NOMO-1 treated with DMSO at 0.1 percent for 48 hours (cell line): ENCODE results near the gene FBXO31.
"Not testable (repeated sequence)": the region's sequence is repeated elsewhere in the genome, so short reads cannot be mapped to it uniquely, and the experiment has no call there.

ENCODE experiments used
- DNase-seq: peaks from one replicate; lab custom pipeline; 2025; ENCODE audit not compliant: unreplicated experiment; lab: John Stamatoyannopoulos, UW

The FBXO31 gene

DNA sequence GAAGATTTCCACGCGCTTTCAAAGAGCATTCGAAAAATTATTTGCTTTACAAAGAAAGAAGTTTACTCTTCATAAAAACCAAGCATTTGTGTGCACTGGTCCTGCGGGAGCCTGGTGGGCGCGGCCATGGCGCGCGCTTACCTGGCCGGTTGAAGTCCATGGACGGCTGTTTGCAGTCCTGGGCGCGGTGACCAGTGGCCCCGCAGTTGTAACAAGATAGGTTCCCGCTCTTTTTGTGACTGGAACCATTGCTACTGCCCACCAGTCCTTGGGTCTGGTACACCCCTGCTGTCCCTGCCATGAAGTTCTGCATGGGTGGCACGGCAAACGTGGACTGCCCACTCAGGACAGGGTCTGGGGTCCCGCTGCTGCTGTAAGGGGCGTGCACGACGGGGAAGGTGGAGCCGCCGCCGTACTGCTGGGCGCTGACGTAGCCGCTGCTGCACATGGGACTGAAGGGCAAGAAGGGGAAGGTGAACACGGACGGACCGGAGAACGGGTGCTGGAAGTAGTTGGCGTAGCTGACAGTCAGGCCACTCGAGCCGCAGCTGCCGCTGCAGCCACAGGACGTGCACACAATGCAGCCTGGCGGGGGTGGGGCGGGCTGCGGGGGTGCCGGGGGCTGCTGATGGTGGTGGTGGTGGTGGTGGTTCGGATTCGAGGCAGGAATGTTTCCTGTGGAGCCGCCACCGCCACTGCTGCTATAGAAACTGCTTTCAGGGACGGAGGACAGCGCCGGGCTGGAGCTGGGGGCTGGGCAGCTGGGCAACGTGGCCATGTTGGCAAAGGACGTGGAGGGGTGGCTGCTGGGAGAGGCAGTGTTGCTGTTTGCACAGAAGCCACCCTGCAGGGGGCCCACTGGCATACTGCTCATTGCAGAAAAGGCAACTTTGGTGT, 28.0 kb upstream of the FBXO31 start:
- DNase-seq: no peak

DNA sequence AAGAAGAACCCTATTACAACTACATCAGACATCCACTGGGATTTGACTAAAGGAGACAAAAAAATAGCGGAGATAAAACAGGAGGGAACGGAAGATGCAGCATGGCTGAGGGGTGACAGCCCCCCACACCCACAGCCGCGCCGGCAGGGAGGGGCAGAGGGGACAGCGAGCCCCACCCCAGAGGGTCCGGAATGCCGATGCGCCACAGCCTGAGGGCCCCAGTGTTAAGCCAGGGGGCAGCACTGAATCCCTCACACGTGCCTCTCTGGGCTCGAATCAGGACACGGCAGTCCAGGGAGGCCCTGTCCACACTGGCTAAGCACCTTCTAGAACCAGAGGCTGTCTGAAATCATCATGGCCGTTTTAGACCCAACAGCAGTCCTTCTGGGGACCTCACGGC, 27.4 kb upstream of the FBXO31 start:
- DNase-seq: no peak

DNA sequence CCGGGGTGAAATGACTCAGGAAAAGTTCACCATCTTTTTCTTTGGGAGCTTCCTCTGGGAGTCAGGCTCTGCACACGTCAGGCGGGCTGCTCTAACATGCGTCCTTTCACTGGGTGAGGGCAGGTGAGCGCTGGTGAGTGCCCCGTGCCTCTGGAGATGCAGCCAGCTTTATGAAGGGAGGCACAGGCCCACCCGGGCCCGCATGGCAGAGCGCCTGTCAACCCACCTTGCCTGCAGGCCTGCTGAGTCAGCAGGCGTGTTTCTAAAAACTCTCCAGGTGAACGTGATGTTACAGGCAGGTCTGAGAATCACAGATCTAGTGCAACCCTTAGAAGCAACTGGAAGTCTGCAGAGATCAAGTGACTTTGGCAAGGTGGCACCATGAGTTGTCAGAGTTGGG, 27.0 kb upstream of the FBXO31 start:
- no peak for DNase-seq

DNA sequence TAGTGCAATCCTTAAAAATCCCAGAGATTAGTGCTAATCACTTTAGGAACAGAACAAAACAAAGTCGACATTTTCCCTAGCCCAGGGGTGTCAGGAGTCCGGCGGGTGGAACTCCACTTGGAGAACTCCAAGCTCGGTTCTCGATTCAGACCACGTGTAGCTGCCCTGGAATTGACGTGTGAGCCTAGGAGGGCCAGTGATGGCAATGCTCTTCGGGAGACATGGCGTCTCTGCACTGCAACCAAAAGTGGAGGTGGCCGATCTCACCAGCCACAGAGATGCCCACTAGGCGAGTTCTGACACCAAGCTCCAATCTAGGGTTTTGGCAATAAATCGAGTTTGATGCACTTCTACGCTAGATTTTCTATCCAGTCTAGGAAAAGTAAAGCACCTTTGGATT, 26.2 kb upstream of the FBXO31 start:
- DNase-seq: no peak

DNA sequence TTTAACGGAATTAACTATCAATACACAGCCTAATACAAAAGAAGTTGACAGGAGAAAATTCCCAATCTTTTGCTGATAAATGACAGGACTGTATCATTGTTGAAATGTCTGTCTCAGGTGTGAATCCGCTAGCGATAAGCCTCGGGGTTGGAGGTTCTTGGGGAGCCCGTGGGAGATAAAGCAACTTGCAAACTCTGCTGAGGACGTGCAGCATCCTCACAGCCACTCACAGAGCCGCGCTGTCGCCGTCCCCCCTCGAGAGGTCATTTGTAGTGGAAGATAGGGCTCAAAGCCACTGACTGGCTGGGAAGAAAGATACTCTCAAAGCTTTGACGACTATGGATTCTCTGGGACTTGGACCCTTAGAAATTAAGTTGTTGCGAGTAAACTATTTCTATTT, 25.6 kb upstream of the FBXO31 start:
- DNase-seq: no peak

DNA sequence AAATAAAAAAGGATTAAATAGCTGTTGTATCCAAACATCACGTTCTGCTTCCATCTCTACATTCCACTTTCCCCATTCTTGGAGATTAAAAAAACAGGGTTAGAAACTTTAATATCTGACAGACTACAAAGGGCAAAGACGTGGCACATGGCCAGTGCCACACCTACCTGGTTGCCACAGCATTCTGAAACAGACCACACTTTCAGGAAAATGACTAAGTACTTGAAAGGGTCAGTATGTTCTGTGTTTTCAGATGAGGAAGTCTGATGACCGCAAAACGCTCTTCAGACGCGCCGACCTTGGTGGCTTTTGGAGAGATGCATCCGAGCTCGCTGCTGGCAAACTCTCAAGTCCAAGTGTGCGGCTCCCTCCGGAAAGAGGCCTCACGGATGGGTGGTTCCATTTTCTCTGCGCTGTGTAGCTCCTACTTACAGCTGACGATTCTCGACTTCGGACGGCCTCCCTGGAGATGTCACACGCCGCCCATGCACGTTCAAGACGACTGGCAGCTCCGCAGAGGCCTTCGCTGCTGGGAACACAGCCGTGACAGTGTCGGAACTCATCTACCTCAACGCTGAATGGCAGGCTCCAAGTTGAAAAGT, 24.0 kb upstream of the FBXO31 start:
- DNase-seq: peak; percentile 98

DNA sequence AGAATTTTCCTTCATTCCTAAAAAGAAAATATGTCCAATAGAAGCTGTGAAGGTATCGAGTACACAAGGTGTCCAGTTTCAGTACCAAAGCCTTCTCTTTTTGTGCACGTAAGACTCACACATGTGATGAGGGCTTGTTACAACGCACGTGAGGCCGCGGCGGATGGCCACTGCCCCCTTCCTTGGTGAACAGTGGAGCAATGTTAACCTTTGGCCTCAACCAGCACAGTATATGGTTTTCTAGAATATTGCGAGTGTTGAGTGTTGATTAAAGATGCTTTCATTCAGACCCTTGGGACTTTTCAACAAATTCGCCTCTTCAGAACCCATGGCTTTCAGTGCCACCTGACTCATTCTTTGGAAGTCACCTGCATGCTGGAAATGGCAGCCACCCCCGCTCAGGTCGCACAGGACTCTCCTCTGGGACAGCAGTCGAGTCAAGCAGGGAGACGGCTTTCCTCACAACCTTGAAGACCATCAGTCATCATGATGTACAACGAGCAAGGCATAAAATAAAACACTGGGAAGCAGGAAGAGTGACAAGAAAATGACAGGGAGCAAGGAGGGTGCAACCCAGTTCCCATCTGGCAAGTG, 23.0 kb upstream of the FBXO31 start:
- DNase-seq: no peak

DNA sequence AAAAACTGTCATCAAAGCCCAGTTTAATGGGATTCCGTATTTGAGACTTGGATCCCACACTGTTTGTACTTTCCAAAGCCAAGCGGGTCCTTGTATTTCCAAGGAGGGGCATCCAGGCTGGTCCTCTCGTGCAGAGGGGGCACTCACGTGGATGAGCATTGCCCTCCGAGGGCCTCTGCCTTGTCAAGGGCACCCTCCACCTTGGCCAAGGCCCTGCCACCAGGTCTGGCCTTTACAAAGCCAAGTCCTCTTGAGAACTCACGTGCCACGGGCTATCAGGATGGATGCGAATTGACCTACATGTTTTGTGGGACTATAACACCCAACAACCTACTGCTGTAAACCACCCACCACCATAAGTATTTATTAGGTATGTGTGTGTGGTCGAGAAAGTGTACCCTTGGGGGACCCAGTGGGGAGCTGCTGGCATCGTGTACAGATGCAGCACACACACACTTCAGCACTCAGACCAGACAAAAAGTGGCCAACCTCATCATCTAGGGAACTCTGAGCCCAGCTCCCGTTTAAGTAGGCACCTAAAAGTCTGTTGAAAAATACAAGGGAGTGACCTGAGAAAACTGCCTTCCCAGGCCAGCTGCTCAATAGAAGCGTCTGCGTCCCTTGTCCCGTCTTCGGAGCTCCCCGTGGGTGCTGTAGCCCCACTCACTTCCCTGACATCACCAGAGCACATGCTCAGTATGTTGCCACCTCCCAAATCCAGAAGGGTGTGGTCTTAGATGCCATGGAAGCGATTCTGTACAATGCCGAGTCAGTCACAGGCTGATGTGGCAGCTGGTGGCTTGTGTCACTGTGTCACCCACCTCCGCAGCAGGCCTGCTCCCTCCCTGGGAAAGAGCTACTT, 21.4 kb upstream of the FBXO31 start:
- no peak for DNase-seq

DNA sequence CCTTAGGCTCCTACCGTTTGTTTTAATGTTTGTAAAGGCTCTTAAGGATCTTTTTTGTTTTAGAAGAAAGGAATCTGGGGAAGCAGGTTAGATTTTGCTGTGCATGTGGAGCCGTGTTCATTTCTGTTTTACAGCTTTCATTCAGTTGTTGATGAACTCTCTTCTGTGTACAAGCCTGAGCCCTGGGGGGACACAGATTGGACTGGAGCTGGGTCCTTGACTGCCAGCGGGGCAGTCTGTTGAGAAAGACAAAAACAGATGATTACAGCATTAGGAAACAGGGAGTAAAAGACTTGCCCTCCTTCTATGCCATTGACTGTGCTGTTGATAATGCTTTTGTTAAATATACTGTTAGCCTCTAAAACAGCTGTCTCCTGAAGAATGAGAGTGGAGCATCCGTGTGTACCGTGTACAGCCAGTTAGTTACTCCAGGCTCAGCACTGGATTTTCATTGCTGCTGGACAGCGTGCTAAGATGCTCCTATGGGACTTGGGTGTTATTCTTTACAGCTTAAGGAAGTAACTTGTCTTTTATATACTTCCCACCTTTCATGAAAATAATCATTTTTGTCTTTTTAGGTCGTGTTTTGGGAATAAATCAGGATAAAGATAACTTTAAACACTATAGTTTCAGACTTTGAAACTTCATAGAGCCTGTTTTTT, 11.7 kb upstream of the FBXO31 start:
- no peak for DNase-seq

DNA sequence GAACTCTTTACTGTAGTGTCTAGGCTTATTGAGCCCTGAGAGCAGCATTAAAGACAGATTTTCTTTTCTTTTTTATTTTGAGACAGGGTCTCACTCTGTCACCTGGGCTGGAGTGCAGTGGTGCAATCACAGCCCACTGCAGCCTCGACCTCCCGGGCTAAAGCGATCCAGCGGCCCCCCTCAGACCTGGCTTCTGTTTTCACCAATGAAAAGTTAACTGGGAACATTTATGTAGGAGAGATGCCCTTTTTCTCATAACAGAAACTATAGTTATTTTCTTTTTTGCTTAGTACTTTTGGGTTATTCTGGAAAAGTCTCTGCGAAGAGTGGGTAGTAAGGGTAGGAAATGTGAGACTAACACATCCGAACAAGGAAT, 10.1 kb upstream of the FBXO31 start:
- DNase-seq: no peak

DNA sequence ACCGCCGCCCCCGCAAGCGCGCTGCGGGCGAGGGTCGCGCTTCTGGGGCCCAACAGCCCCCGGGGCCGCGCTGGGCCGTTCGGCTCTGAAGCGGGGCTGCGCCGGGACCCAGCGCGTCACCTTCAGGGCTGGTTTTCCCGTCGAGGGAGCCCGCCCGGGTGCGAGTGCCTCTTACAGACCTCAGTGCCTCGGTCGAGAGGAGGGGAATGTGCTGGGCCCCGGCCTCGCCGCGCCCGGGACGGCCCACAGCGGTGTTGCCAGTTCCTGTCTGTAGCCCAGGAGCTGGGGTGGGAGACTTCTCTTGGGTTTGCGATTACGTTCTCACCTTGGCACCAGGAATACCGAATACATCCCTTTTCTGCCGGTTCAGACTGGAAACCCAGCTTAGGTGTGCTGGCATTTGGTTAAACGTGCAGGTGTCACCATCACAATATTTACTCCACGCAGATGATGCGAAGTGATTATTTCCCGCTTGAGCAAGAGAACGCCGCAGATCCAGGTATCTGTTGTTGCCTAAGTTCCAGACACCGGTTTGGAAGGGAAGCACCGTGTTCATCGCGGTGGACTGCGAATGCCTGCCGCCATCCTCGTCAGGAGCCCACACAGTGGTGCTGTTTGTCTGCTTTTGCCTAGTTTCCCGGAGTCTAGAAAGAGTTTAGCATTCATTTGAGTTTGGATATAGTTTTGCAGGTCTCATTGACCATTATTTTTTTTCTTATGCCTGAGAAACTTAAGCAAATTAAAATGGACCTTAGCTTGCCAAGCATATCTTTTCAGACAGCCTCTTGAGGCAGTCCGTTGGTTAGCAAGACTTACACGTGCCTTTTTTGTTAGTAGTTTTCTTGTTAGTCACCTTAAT, 9.5 kb upstream of the FBXO31 start:
- DNase-seq: peak; percentile 54

DNA sequence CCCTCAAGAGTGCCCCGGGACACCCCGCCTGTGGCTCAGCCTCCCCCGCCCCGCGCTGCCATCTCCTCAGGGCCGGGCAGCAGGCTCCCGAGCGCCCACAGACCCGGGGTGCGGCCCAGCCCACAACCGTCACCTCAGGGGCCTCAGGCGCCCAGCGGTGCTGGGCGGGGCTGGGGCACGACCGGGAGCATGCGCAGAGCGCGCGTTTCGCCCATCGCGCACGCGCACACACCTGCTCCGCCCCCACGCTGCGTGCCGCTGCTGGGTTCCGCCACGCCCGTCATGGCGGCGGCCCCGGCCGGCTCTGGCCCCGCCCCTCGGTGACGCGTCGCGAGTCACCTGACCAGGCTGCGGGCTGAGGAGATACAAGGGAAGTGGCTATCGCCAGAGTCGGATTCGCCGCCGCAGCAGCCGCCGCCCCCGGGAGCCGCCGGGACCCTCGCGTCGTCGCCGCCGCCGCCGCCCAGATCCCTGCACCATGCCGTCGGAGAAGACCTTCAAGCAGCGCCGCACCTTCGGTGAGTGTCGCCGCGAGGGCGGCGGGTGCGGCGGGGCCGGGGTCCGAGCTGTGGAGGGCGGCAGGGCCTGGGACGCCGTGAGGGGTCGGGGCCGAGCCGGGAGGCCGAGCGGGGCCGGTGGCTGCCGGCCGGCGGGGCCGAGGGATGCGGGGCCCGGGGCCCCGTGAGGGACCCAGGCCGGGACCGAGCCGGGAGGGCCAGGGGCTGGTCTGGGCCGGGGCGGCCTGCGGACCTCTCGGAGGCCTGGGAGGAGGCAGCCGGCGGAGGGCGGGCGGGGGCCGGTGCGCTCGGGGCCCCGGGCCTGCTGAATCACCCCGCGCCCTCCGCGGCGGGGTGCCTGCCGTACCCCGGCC, 8.6 kb upstream of the FBXO31 start, which contains the start of gene MAP1LC3B:
Gene MAP1LC3B (plus strand): TSS at position 387 of the 871 bp plus-strand sequence. CDS start 92 bp downstream, at position 479.
- peak; percentile 83 for DNase-seq

DNA sequence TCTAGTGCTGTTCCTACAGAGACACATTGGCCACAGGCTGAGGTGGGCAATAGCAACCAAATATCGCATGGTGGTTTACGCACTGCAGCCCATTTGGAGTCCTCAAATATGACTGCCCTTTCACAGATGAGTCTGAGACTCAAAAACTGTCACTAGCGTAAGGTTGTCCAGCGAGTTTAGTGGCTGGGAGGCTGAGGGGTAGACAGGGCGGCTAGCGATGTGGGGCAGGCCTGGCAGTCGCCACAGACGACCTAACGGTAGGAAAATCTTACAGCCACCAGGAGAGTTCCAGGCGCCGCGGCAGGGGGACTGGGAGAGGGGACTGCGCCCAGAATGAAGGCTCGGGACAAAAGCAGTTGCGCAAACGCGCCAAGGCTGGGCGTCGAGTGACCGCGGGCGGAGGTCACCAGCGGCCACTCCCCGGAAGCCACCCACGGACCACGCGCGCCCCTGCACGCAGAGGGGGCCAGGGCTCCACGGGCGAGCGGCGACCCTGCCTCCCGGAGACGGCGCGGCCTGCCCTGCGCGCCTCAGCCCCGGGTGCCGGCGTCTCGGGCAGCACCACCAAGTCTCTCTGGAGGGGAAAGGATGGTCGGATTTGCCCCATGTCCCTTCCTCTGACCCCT, 7.9 kb upstream of the FBXO31 start:
- DNase-seq: no peak

DNA sequence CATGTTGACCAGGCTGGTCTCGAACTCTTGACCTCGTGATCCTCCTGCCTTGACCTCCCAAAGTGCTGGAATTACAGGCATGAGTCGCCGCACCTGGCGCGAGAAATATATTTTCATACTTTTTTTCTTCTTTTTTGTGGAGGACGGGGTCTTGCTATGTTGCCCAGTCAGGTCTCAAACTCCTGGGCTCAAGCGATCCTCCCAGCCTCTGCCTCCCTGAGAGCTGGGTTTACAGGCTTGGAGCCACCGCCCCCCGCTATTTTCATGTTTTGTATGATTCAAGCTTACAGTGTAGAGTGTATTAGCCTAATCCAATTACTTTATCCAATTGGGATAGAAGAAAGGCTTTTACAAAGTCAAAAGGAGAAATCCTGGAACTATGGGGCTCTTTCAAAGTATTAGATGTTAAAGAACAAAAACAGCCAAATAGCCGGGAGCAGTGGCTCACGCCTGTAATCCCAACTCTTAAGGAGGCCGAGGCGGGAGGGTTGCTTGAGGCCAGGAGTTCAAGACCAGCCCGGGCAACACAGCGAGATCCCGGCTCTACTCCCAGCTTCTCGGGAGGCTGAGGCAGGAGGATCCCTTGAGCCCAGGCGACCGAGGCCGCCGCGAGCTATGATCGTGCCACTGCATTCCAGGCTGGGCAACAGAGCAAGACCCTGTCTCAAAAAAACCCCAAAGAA, 7.2 kb upstream of the FBXO31 start:
- DNase-seq: no peak

DNA sequence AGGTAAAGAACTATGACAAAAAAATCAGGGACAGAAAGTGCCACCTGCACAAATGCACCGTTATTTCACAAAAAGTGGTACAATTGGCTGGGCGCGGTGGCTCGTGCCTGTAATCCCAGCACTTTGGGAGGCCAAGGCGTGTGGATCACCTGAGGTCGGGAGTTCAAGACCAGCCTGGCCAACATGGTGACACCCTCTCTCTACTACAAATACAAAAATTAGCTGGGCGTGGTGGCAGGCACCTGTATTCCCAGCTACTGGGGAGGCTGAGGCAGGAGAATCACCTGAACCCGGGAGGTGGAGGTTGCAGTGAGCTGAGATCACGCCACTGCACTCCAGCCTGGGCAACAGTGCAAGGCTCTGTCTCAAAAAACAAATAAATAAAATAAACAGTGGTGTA, 6.3 kb upstream of the FBXO31 start:
- not testable (repeated sequence) for DNase-seq

DNA sequence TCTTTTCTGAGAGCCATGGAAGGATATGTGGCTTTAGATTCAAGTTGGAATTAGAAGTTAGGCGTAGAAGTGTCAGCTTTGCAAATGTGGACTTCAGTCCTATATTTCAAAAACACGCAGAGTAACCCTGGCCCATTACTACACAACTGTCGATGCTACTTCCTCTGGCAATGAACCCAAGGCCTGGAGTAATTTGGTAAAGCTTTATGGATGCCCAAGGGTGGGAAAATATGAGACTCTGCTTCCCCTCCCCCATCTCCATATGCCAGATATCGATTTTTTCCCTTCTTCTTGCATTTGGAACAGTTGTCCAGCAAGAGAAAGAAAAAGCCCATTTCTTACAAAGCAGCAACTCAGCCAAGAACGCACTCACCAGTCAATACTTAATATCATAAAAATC, 5.7 kb upstream of the FBXO31 start:
- no peak for DNase-seq

DNA sequence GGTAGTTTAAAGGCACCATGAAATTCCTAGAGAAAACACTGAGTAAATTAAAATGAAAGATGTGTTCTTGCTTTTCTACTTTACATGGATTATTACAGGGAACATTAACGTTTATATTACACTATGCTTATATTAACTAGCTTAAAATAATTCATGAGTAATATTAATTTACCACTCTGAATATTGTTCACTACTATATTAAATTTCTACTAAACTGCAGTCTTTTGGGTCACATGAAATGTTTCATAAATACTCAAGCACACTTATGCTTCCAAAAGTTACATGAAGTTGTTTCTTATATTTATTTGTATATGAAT, 5.2 kb upstream of the FBXO31 start:
- DNase-seq: no peak
